NCI-H1694 (cell line): ENCODE data around the gene SETD5.
A peak's percentile ranks its signal among the peaks of the same experiment; 100 is the strongest.

ENCODE experiments used
- DNase-seq: peaks from one replicate; lab custom pipeline; 2025; lab: John Stamatoyannopoulos, UW

SETD5 gene

GRCh38 chr3:9397332-9397905 is at the start of gene SETD5:
Gene SETD5 (plus strand): TSS chr3:9397615. CDS start chr3:9428939, 31,324 bp downstream.
- DNase-seq = peak; percentile 40

- no peak for DNase-seq
Observed at GRCh38 chr3:9347887-9348286, 49.5 kb upstream of the SETD5 start.

- no peak for DNase-seq
Observed at GRCh38 chr3:9349321-9350117, 47.9 kb upstream of the SETD5 start.

- DNase-seq = no peak
Observed at GRCh38 chr3:9351709-9352126, 45.7 kb upstream of the SETD5 start.

- peak; percentile 6 for DNase-seq
Observed at GRCh38 chr3:9352917-9353752, 44.3 kb upstream of the SETD5 start.

- no peak for DNase-seq
Observed at GRCh38 chr3:9361691-9362388, 35.6 kb upstream of the SETD5 start.

GRCh38 chr3:9362731-9363530 is 34.5 kb upstream of the SETD5 start, which contains the start of gene THUMPD3:
Gene THUMPD3 (plus strand): TSS chr3:9363054. CDS start chr3:9365069, 2,015 bp downstream.
- DNase-seq = peak; percentile 47

- no peak for DNase-seq
Observed at GRCh38 chr3:9369508-9369907, 27.9 kb upstream of the SETD5 start.

GRCh38 chr3:9373465-9373864 is 23.9 kb upstream of the SETD5 start:
- no peak for DNase-seq

- no peak for DNase-seq
Observed at GRCh38 chr3:9377981-9378380, 19.4 kb upstream of the SETD5 start.

GRCh38 chr3:9379327-9379726 is 18.1 kb upstream of the SETD5 start:
- no peak for DNase-seq

GRCh38 chr3:9380014-9380413 is 17.4 kb upstream of the SETD5 start:
- no peak for DNase-seq

- no peak for DNase-seq
Observed at GRCh38 chr3:9384141-9384828, 13.1 kb upstream of the SETD5 start.

GRCh38 chr3:9385187-9386077 is 12.0 kb upstream of the SETD5 start:
- DNase-seq = no peak

- DNase-seq = no peak
Observed at GRCh38 chr3:9386078-9386459, 11.3 kb upstream of the SETD5 start.

- DNase-seq = no peak
Observed at GRCh38 chr3:9386501-9387321, 10.7 kb upstream of the SETD5 start.

- DNase-seq = no peak
Observed at GRCh38 chr3:9387322-9387655, 10.1 kb upstream of the SETD5 start.

GRCh38 chr3:9388142-9388541 is 9.3 kb upstream of the SETD5 start:
- DNase-seq = no peak
